Epithelial cell of esophagus (primary cell): ENCODE data around the gene INTS6.

ENCODE experiments used
- DNase-seq: peaks from one replicate; pipeline ENCODE4 v3.0.0; 2010; ENCODE audit warnings: low read depth
- H3K4me3 ChIP-seq: 2 replicates; pipeline ENCODE4 v1.5.1; 2011; ENCODE audit warnings: mild to moderate bottlenecking, low read length, control low read depth
- TF ChIP-seq, protein P1 (sequence below): IDR thresholded peaks from 2 replicates; pipeline ENCODE4 v1.5.1; 2011; ENCODE audit warnings: low read depth, mild to moderate bottlenecking, low read length, control low read depth, inconsistent platforms; ENCODE audit not compliant: insufficient read depth; ENCODE audit errors: missing control alignments

The INTS6 gene

DNA sequence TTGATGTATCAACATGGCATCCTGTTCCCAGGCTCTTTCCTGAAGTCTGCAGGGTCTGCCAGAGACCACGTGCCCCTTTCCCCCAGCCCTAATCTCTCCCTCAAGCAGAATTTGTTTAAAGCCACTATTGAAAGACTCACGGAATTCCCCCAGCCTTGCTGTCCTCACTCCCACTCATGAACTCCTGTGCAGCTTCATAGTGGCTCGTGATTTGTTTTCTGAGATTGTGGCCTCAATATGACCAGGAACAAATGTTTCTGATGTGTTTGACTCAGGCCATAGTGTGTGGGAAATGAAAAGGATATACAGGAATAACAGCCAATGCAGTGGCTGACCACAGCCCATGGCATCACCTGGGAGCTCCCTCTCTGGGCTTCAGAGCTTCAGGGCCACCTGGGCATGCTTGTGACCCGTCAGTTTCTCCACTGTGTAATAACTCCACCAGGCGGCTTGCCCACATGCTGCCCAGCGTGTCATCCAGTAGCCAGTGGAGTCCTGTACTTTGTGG lies 121.4 kb downstream of the INTS6 start:
- TF ChIP-seq, protein P1, sequence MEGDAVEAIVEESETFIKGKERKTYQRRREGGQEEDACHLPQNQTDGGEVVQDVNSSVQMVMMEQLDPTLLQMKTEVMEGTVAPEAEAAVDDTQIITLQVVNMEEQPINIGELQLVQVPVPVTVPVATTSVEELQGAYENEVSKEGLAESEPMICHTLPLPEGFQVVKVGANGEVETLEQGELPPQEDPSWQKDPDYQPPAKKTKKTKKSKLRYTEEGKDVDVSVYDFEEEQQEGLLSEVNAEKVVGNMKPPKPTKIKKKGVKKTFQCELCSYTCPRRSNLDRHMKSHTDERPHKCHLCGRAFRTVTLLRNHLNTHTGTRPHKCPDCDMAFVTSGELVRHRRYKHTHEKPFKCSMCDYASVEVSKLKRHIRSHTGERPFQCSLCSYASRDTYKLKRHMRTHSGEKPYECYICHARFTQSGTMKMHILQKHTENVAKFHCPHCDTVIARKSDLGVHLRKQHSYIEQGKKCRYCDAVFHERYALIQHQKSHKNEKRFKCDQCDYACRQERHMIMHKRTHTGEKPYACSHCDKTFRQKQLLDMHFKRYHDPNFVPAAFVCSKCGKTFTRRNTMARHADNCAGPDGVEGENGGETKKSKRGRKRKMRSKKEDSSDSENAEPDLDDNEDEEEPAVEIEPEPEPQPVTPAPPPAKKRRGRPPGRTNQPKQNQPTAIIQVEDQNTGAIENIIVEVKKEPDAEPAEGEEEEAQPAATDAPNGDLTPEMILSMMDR, result no peak
- DNase-seq, result no peak

DNA sequence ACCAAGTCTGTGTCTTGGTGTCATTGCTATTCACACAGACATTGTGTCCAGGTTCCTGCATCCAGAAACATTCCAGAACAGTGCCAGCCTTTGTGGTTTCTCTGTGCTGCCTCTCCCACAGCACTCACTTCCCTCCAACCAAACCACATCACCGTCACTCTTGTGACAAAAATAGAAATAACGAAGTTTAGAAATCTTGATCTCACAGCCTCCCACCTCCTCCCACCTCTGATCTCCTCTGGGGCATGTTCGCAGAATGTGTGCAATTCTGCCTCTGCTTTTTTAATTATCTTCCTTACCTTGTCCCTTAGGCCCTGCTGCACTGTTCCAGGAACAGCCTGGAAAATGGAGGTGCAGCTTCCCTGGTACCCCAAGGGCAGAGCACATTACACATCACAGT lies 122.0 kb downstream of the INTS6 start:
- DNase-seq, result no peak
- no peak overlapping the region for H3K4me3 ChIP-seq
- TF ChIP-seq, protein P1, result no peak

More for the DNA sequence above, 121.4 kb downstream of the INTS6 start:
- H3K4me3 ChIP-seq, result no peak overlapping the region

DNA sequence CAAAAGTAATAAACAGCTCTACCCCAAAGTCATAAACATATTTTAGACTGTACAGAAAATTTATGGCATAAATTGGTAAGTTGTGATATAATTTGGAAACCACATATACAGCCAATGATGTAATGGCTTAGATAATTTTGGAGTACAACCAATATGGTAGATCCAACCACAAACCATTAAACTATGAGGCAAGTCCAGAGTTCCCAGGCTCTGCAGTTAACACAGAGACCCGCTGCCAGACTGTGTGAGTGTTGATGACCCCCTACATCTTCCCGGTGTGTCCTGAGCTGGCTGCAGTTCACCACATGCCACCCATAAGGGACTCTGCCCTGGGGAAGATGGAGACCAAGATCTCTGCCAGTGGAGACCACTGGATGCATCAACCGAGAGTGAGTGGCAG lies 123.2 kb downstream of the INTS6 start:
- TF ChIP-seq, protein P1, result no peak
- no peak for DNase-seq
- no peak overlapping the region for H3K4me3 ChIP-seq

DNA sequence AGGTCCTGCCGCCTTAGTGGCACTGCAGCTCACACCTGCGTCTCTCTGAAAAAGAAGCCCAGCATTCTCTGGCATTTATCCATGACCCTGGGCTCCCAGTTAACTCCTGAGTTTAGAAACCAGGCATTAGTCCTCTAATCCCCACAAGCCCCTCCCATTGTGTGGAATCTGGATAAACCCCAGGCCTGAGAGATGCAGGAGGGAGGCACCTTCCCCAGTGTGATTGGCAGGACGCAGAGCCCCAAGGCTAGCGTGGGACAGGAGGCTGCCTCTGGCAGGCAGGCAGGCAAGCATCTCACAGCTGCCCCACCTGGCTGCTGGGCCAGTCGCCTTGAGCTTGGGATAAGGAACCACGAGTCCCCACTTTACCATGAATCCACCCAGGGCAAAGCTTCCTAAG lies 124.3 kb downstream of the INTS6 start:
- DNase-seq, result no peak
- TF ChIP-seq, protein P1, result no peak
- H3K4me3 ChIP-seq, result no peak overlapping the region

DNA sequence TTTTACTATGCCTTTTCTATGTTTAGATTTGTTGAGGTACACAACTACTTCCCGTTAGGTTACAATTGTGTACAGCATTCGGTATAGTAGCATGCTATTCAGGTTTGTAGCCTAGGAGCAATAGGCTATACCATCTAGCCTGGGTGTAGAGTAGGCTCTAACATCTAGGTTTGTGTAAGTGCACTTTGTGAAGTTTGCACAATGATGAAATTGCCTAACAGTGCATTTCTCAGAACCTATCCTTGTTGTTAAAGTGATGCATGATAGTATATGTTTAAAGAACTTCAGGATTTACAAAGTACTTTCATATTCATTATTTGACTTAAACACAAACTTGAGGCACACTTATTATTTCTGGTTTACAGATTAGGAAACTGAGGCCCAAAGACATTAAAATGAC lies 124.9 kb downstream of the INTS6 start:
- no peak overlapping the region for H3K4me3 ChIP-seq
- TF ChIP-seq, protein P1, result no peak
- DNase-seq, result no peak

DNA sequence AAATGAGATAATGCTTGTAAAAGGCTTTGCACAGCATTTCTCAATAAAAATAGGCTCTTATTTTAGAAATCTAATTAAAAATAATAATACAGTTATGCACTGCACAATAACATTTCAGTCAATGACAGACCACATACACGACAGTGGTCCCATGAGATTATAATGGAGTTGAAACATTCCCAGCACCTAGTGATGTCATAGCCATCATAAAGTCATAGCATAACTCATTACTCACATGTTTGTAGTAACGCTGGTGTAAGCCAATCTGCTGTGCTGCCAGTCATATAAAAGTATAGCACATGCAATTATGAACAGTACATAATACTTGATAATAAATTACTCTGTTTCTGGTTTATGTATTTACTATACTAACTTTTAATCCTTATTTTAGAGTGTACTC lies 126.1 kb downstream of the INTS6 start:
- no peak overlapping the region for H3K4me3 ChIP-seq
- no peak for DNase-seq
- TF ChIP-seq, protein P1, result no peak

DNA sequence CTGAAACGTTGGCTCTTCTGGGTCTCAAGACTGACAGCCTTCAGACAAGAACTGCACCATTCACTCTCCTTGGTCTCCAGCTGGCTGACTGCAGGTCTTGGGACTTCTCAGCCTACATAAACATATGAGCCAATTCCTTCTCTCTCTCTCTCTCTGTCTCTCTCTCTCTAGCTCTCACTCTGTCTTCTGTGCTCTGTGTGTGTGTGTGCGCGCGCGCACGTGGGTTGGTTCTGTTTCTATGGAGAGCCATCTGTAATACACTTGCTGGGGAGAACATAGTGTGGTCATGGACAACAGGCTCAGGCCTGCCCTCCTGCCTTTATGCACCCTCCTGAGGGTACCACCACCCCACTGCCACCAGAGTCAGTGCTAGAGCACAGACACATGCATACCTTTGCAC lies 127.0 kb downstream of the INTS6 start:
- TF ChIP-seq, protein P1, result no peak
- no peak for DNase-seq
- no peak overlapping the region for H3K4me3 ChIP-seq
